OCI-M1 (cell line): Measurements from ENCODE around the gene RCN1.
"Not testable (repeated sequence)": the region's sequence is repeated elsewhere in the genome, so short reads cannot be mapped to it uniquely, and the experiment has no call there.

Source experiments
- DNase-seq: peaks from one replicate; lab custom pipeline; 2025; lab: John Stamatoyannopoulos, UW

Gene RCN1

DNA sequence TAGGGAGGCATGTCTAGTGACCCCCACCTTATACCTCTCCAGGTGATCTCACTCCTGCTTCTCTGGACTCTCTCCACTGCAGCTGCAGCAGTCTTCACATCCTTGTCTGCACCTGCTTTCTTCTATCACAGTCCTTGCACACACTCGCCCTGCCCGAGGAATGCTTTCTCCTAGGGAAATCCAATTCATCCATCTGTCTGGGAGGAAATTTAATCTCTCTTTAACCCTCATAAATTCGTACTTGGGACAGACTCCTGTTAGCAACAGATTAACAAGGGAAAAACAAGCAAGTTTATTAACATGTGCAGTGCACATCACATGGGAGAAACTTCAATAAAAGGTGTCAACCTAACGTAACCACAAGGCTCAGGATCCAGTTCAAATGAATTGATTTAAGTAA, 11.3 kb upstream of the RCN1 start:
- no peak for DNase-seq

DNA sequence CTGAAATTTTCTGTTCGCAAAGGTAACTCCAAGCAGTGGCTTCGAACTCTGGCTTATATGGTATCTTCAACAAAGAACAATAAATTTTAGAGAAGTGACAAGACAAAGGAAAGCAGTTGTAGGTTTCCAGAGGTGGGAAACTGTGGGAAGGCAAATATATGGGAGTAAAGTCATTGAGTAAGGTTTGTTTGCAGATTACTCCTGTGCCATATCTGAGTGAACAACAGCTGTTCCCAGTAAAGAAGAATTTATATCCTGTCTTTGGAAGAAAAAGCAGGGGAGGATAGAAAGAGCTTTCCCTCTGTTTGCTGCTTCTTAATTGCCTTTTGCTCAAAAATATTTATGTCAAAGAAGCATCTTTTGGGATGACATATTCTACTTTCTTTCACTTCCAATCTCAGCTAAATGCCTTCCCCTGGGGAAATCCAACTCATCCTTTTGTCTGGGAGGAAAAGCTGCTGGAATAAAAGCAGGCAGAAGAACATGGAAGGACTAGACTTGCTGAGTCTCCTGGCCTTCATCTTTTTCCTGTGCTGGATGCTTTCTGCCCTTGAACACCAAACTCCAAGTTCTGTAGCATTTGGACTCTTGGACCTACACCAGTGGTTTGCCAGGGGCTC, 10.4 kb upstream of the RCN1 start:
- no peak for DNase-seq

DNA sequence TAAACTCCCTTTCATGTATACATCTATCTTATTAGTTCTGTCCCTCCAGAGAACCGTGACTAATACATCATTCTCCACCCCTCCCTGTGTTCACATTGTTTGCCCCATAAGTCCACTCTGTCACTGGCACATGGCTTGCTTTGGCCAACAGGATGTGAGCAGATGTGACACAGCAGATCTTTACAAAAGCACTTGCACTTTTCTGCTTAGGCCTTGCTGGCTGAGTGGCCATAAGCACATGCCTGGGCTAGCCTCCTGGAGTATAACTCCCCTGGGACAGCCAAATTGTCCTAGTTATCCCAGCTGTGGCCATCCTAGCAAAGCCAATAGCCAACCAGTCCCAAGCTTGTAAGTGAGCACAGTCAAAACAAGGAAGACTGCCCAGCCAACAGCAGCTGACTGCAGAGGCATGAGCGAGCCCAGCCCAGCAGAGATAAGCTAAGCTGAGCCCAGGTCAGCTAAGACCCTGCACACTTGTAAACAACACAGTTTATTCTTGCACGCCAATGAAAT, 9.7 kb upstream of the RCN1 start:
- peak; percentile 40 for DNase-seq

DNA sequence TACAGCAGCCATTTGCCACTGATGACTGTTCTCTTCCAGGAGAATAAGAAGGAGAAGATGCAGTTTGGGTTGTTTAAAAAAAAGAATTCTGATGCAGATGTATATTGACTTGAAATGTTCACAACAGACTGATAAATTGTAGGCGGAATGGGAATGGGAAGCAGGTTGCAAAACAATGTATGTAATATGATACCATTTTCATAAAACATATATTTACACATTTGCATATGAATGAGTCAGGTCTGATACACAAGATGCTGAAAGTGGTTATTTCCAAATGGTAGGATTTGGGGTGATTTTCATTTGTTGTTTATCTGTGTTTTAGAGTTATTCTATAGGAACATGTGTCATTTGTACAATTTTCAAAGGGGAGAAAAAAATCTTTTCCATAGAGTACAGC, 9.0 kb upstream of the RCN1 start:
- no peak for DNase-seq

DNA sequence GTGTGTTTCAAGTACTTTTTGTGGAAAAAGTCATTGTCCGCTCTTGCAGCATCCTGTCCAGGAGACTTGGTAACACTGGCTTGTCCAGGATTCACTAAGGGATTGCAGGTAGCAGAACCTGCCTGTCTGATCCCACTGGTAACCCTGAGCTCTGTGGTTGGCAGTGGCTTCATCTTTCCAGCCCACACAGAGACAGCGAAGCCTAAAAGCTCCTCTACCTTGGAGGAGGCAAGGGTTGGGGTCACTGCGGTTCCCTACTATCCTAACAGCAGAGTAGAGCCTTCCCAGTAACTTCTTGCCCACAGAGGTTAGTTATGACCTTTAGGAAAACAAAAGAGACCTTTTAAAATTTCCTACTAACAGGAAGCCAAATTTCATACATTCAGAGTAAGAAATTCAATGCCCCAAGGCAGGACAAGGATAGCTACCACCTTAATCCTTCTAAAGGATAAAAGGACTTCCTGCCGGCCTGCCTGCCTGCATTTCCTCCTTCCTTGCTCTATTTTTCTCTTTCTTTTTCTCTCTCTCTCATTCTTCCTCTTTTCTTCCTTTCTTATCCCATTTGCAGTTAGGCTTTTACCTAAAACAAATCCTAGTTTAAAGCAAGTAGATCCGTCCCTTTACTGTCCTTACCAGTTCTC, 8.4 kb upstream of the RCN1 start:
- DNase-seq, result no peak

DNA sequence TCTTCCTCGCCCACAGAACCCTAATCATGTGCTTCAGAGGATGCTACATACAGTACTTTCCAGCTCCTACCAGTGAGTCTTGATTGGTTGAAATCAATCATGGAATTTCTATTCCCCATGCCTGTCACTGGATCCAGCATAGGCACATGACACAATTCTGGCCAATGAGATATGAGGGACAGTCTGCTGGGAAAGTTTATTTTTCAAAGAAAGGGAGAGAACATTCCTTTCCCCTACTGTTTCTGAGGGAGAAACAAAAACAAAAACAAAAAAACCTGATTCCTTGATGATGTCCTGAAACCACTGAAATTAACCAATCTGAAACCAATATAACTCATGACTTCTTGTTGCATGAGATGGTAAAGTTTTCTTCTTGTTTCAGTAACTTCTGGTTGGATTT, 3.3 kb upstream of the RCN1 start:
- no peak for DNase-seq

DNA sequence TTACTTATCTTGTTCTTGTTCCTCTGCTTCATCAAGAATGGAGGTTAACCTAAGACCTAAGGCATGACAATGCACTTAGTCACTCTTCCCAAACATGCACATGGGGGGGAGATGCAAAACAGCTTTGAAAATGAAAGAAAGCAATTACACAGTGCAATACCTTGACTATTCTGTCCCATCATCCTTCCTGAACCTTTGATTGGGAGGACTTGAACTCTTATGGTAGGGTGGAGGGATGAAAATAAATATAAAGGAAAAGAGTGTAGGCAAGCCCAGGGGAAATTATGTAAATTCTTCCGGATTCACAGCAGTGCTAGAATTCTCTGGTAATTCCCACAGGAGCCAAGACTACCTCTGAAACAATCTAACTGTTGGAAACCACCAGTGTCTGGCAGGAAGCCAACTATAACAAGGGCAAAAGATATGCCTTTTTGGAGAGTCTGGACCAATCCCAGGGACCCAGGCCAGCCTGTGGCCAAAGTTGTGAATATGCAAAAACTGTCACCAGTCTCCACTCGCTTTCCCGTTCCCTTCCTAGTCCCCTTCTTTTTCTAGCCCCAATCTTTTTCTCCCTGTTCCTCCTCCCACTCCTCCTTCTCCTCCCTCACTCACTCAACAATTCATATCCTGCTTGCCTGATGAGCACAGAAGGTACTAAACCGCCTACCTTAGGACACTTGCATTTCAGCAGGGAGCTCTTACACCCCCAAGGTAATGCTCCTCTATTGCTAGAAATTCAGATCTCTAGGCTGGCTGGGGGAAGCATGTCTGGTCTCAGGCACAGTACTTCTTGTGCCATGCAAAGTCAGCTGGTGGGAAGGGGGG, 2.5 kb upstream of the RCN1 start:
- peak; percentile 86 for DNase-seq

DNA sequence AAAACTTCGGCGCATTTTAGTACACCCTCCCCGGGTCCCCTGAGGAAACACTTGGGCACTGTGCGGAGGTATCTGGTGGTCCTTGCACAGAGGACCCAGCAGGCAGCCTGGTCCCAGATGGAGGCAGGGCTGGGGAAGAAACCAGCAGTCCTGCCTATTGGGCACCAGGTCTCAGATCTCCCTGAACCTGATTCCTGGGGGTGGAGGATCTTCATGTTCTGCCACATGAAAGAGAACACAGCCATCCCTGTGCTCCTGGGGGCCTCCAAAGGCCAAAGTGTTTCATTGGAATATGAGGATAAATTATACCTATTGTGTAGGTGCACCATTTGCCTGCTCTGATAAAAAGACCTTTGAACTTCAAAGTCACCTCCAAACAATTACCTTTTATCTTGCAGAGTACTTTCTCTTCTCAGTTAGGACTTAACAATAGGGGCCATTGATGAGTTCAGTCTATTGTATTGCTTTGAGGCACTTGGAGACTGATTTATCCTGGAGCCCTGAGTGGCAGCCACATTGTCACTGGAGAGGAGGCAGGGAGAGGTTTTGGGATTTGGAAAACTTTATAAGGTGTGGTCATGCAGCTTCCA, 1.8 kb downstream of the RCN1 start:
- no peak for DNase-seq

DNA sequence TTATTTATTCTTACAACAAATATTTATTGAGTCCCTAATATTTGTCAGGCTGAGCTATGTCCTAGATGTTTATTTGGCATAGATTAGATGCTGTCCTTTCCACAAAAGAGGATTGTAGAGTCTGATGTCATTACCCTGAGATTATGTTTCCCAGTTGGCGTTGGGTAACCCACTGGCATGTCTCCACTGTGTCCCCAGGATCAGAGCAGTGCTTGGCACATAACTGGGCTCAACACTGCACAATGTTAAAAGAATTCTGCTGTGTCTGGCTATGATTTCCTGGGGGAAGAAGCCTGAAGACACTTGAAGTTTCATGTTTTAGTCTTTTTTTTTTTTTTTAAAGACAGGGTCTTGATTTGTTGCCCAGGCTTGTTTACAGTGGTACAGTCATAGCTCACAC, 4.0 kb downstream of the RCN1 start:
- DNase-seq, result no peak

DNA sequence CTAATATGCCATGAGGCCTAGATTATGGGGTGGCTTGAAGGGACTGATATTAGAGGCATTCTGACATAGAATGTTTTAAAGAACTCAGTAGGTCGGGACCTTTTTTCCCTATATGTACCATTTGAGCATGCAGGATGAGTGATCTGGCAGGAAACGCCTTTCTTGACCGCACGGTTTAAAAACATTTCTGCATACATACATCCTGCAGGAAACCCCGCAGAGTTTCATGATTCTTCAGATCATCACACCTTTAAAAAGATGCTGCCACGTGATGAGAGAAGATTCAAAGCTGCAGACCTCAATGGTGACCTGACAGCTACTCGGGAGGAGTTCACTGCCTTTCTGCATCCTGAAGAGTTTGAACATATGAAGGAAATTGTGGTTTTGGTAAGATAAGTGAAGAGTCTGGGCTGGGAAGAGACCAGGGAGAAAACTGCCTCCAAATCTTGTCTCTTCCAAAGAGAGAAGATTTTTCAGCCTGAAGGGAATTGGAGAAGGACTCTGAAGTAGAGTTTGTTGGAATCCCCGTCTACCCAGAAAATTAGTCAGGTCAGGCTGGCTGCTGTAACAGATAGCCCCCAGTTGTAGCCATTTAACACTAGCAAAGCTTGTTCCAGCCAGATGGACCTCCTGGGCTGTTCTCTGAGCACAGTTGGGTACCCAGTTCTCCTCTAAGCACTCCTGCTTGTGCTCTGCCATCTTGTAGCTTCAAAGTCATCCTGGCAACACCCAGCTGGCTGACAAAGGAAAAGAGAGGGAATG, 7.4 kb downstream of the RCN1 start:
- DNase-seq, result no peak

DNA sequence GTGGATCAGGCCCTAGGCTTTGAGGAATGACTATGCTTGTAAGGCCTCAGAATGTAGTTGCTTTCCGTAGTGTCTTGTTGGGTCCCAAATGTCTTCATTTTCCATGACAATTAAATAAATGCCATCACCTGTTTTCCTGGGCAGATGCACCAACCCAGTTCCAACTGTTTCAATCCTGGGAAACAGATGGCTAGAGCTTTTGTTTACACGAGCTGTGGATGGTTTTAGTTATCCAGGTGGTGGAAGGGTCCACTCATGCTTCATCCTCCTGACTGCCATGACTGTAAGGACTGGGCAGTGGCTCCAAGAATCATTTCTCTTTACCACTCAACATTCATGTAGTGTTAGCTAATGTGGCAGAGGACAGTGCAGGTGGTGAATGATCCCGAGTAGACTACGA, 8.6 kb downstream of the RCN1 start:
- no peak for DNase-seq

DNA sequence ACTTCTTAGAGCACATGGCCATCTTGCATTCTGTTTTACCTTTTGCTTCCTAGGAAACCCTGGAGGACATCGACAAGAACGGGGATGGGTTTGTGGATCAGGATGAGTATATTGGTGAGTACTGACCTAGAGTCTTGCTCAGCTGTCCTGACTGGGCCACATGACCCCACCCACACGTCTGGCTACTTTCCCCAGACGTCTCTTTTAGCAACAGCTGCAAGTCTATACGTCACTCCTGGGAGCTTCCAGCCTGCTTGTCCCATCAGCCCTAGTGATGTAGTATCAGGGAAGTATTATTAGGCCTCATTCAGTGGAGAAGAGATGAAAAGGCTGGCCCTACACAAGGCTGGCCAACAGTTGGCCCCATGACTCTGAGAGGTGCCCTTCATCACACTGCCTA, 9.6 kb downstream of the RCN1 start:
- no peak for DNase-seq

DNA sequence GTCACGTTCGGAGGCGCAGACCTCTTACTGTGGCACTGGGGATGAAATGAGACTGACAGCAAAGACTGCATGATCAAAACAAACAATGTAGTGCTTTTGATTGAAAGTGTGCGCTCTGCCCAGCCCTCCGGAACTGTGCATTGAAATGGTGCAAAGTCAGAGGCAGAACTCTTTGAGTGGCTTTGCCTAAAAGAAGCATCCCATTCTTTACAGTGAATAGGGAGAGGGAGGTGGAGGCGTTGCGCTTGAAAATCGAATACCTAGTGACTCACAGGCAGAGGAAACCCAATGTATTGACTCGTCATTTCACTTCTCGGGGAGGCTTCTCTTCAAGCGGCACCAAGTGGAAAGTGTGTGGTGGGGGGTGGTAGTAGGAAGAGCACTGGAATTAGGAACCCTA, 10.9 kb downstream of the RCN1 start:
- DNase-seq, result no peak

DNA sequence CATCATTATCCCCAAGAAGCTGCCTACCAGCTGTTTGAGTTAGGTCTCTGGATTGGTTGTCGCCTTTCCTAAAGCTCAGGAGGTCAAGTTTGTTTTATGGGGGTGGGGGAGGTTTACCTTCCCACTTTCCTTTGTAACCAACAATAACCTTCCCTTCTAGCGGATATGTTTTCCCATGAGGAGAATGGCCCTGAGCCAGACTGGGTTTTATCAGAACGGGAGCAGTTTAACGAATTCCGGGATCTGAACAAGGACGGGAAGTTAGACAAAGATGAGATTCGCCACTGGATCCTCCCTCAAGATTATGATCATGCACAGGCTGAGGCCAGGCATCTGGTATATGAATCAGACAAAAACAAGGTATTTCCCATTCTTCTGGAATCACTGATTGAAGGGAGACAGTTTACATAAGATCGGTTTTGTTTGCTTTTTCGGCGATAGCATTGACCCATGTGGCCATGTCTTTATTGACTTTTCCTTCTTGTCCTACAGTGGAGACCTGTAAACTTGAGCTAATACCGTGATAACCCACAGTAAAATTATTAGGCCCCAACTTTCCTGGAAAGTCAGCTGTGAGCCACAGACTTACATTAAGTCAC, 12.3 kb downstream of the RCN1 start:
- DNase-seq, result not testable (repeated sequence)

DNA sequence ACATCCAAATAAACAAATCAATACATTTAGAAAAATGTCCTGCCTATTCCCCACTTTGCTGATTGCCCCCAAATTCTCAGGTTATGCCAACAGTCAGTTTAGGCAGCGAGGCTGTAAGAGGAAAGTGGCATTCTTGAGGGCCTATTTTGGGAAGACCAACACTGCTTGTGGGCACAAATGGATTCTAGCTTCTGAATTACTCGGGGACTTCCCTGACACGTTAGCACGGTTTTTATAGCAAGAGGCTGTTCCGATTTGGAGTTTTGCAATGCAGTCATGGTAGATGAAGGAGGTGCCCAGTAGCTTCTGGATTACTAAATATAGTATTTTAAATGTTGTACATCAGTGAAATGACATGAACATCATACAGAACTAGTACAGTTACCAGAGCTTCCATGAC, 13.1 kb downstream of the RCN1 start:
- DNase-seq, result no peak

DNA sequence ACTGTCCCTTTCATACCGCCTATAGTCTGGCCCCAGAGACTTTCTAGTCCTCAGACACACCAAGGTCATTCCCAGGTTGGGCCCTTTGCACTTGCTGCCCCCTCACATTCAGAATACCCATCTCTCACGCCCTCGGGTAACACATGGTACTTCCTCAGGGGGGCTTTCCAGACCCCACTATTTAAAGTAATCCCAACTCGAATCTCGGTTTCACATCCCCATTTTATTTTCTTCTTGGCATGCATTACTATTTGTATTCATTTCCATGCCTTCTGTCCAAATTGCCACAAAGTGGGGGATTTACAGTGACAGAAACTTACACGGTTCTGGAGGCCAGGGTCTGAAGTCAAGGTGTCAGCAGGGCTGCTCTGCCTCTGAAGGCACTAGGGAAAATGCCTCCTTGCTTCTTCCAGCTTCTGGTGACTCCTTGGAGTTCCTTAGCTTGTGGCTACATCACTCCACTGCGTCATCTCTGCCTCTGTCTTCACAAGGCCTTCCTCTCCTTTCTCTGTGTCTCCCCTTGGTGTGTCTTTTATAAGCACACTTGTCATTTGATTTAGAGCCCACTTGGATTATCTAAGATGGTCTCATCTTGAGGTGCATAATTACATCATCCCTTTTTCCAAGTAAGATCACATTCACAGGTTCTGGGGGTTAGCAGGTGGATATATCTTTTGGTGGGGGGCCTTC, 15.1 kb downstream of the RCN1 start:
- DNase-seq, result no peak

DNA sequence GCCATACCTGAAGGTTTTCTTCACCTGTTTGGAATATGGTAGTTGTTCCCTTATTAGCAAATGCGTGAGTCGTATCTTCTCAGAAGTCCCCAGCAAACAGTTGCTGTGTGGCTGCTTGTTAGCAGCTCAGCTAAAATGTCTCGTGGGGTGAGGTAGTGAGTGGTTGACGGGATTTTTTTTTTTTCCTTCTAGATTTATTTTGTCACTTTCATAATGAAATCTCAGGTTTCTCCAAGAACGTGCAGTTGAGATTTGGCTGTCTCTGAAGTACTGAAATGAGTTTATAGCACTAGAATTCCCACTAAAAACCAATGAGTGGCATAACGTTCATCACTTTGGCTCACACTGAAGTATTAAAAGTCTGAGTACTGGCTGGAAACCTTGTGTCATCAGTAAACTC, 16.8 kb downstream of the RCN1 start:
- DNase-seq, result no peak

DNA sequence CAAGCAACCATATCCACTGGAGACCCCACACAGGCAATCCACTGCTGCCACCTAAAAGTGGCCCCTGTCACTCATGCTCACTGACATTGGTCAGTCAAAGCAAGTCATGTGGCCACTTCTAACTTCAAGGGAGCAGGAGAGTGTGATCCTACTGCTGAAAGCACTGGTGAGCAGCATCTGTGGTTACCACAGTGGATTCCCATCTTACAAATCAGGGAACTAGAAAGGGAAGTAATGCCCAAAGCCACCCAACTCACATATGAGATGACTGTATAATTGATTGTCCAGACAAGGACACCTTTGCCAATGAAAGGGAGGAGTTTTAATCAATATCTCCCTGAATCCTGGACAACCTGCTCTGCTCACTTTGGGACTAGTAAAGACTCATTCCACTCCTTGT, 17.7 kb downstream of the RCN1 start:
- DNase-seq, result no peak

DNA sequence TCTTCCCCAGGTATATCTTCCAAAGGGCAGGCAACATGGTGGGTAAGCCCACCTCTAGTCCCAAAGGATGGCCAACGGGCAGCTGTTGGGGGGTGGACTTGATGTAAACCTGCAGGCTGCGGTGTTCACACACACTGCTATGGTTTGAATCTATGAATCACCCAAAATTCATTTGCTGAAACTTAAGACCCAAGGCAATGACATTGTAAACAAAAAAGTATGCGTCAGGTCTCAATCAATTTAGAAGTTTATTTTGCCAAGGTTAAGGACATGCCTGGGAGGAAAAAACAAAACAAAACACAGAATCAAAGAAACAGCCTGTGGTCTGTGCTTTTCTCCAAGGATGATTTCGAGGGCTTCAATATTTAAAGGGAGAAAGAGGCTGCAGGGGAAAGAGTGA, 18.3 kb downstream of the RCN1 start:
- DNase-seq, result no peak

DNA sequence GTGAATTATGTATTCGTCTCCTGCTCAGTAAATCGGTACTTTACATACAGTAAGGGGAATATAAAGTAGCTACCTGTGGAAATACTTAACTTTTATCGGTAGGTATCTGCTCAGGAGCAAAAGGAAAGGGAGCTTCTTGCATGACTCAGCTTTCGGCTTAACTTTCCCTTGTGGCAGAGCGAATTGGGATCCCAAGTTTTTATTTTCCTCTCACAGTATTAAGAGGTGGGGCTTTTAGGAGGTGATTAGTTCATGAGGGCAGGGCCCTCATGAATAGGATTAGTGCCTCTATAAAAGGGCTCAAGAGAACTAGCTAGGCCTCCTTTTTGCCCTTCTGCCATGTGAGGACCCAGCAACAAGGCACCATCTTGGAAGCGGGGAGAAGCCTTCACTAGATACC, 18.7 kb downstream of the RCN1 start:
- no peak for DNase-seq

DNA sequence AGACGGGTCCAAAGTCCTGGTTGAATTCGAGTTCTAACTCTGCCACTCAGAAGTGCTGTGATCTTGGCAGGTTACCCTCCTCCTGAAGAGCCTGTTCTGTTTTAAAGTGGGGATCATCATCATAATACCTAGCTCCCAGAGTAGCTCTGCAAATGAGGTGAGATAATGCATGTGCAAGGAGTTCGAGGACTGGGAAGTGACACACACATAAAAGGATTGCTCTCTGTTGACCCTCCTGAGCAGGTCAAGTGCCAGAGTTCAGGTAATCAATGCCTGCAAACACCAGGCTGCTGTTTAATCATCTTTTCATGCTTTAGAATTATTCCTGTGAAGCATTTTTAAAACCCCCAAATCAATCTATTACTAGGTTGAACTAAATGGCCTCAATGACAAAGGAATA, 19.9 kb downstream of the RCN1 start:
- no peak for DNase-seq
